GM12878 (cell line): ENCODE data around the gene IKZF5. TPM values are rescaled to one million over a fixed set of nuclear protein-coding genes. Genes with fewer than 3 reads are reported as not detected.

Experiments
- ASH2L ChIP-seq: fragments of 300-600, 200-600 bp; sonication (generic); IDR thresholded peaks from 2 replicates; pipeline ENCODE4 v1.6.1; 2017; ENCODE audit warnings: low read depth, mild to moderate bottlenecking, borderline replicate concordance
- ATF7 ChIP-seq: fragments of 450-650 bp; IDR thresholded peaks from 2 replicates; pipeline ENCODE4 v1.6.1; 2016; ENCODE audit warnings: low read depth, mild to moderate bottlenecking
- DPF2 ChIP-seq: fragments of 450-650 bp; IDR thresholded peaks from 2 replicates; pipeline ENCODE4 v1.6.1; 2017; ENCODE audit warnings: mild to moderate bottlenecking
- EP300 ChIP-seq, 2 experiments: fragments of 150-350 bp in 1 of 2; IDR thresholded peaks; 2 replicates each; pipeline ENCODE4 v1.6.1; 2011 to 2012; ENCODE audit warnings: low read depth in 2 of 2, low read length in 2 of 2, borderline replicate concordance in 1 of 2, improper control_type of control experiment in 1 of 2, inconsistent platforms in 1 of 2; ENCODE audit not compliant: control insufficient read depth in 1 of 2
- ETV6 ChIP-seq, 2 experiments: fragments of 450-650 bp in 1 of 2; IDR thresholded peaks in 1 of 2; conservative IDR thresholded peaks in 1 of 2; 2 replicates each; pipeline ENCODE4 v1.6.1; 2014; ENCODE audit warnings: antibody characterized with exemption in 1 of 2, borderline replicate concordance in 1 of 2, low read depth in 1 of 2, mild to moderate bottlenecking in 1 of 2, moderate library complexity in 1 of 2
- IKZF1 ChIP-seq: fragments of 450-650 bp; conservative IDR thresholded peaks from 2 replicates; pipeline ENCODE4 v1.6.1; 2017; ENCODE audit warnings: antibody characterized with exemption, mild to moderate bottlenecking
- KLF5 ChIP-seq: fragments of 450-650 bp; IDR thresholded peaks from 2 replicates; pipeline ENCODE4 v1.6.1; 2014; ENCODE audit warnings: mild to moderate bottlenecking; ENCODE audit not compliant: partially characterized antibody
- MXI1 ChIP-seq: fragments of 150-350 bp; IDR thresholded peaks from 2 replicates; pipeline ENCODE4 v1.6.1; 2011; ENCODE audit warnings: low read depth, mild to moderate bottlenecking, inconsistent platforms, low read length, improper control_type of control experiment
- RCOR1 ChIP-seq: conservative IDR thresholded peaks from 2 replicates; pipeline ENCODE4 v1.6.1; 2012; ENCODE audit warnings: low read depth, low read length, improper control_type of control experiment
- YBX1 ChIP-seq: fragments of 450-650 bp; IDR thresholded peaks from 2 replicates; pipeline ENCODE4 v1.6.1; 2016; ENCODE audit warnings: antibody characterized with exemption
- YY1 ChIP-seq: IDR thresholded peaks from 2 replicates; pipeline ENCODE4 v1.6.1; 2011; ENCODE audit warnings: low read depth, mild to moderate bottlenecking, low read length
- ZNF217 ChIP-seq: fragments of 450-650 bp; IDR thresholded peaks from 2 replicates; pipeline ENCODE4 v1.6.1; 2017; ENCODE audit warnings: antibody characterized with exemption, mild to moderate bottlenecking
- ZNF24 ChIP-seq: fragments of 450-650 bp; IDR thresholded peaks from 2 replicates; pipeline ENCODE4 v1.6.1; 2017; ENCODE audit warnings: antibody characterized with exemption, mild to moderate bottlenecking
- ZSCAN29 ChIP-seq: fragments of 450-650 bp; IDR thresholded peaks from 2 replicates; pipeline ENCODE4 v1.6.1; 2017; ENCODE audit warnings: mild to moderate bottlenecking, moderate library complexity
- ZZZ3 ChIP-seq: IDR thresholded peaks from 2 replicates; pipeline ENCODE4 v1.6.1; 2011; ENCODE audit warnings: low read depth; ENCODE audit not compliant: control insufficient read depth, insufficient read length
- polyA plus RNA-seq, 11 experiments: library from polyadenylated mRNA; depleted of rRNA in 4 of 11; unstranded in 6 of 11; stranded (reverse) in 5 of 11; fragments of >200 nt; fragmentation: Nextera tagmentation in 4 of 11; fragmentation: Illumina TruSeq in 1 of 11; extraction: Ambion mirVana in 4 of 11; extraction: Trizol in 1 of 11; gene quantifications; 1 replicate in 1 of 11; 2 replicates in 10 of 11; pipeline versions ENCODE4 v1.2.1 to v1.2.3, GENCODE V29; 2011 to 2016; ENCODE audit warnings: inconsistent platforms in 2 of 11, missing spikeins in 2 of 11, low read depth in 1 of 11
- total RNA-seq, 4 experiments: library from RNA; depleted of rRNA in 3 of 4; stranded (reverse); fragments of >200 nt in 3 of 4; fragmentation: Illumina TruSeq in 1 of 4; extraction: Trizol in 1 of 4; gene quantifications; 2 replicates each; pipeline versions ENCODE4 v1.2.1 to v1.2.3, GENCODE V29; 2013 to 2021
- TF ChIP-seq, protein P1 (sequence below): fragments of 450-650 bp; conservative IDR thresholded peaks from 2 replicates; pipeline ENCODE4 v1.6.1; 2017; ENCODE audit warnings: mild to moderate bottlenecking, moderate library complexity
- TF ChIP-seq, protein P2 (sequence below): fragments of 150-350 bp; IDR thresholded peaks from 2 replicates; pipeline ENCODE4 v1.6.1; 2014; ENCODE audit warnings: mild to moderate bottlenecking, low read depth, low read length
- TF ChIP-seq, protein P3 (sequence below): fragments of 450-650 bp; IDR thresholded peaks from 2 replicates; pipeline ENCODE4 v1.6.1; 2016; ENCODE audit warnings: mild to moderate bottlenecking
- TF ChIP-seq, protein P4 (sequence below): IDR thresholded peaks from 2 replicates; pipeline ENCODE4 v1.6.1; 2012; ENCODE audit warnings: low read depth, low read length, improper control_type of control experiment
- TF ChIP-seq, protein P5 (sequence below): IDR thresholded peaks from 2 replicates; pipeline ENCODE4 v1.6.1; 2012; ENCODE audit warnings: mild to moderate bottlenecking, low read depth, low read length

IKZF5 gene
- total and polyA plus RNA-seq, 10 of the 15 experiments (the other 5 are each of a cell fraction or from before 2014, with no cell fraction given) = 5.3 to 23.2 (median 11.8) TPM

- TF ChIP-seq RCOR1 = peak; percentile 97
- TF ChIP-seq, protein P1, sequence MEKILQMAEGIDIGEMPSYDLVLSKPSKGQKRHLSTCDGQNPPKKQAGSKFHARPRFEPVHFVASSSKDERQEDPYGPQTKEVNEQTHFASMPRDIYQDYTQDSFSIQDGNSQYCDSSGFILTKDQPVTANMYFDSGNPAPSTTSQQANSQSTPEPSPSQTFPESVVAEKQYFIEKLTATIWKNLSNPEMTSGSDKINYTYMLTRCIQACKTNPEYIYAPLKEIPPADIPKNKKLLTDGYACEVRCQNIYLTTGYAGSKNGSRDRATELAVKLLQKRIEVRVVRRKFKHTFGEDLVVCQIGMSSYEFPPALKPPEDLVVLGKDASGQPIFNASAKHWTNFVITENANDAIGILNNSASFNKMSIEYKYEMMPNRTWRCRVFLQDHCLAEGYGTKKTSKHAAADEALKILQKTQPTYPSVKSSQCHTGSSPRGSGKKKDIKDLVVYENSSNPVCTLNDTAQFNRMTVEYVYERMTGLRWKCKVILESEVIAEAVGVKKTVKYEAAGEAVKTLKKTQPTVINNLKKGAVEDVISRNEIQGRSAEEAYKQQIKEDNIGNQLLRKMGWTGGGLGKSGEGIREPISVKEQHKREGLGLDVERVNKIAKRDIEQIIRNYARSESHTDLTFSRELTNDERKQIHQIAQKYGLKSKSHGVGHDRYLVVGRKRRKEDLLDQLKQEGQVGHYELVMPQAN = peak; percentile 55
- TF ChIP-seq DPF2 = peak; percentile 61
- no peak for TF ChIP-seq ZNF24
- no peak for TF ChIP-seq ZNF217
- TF ChIP-seq, protein P2, sequence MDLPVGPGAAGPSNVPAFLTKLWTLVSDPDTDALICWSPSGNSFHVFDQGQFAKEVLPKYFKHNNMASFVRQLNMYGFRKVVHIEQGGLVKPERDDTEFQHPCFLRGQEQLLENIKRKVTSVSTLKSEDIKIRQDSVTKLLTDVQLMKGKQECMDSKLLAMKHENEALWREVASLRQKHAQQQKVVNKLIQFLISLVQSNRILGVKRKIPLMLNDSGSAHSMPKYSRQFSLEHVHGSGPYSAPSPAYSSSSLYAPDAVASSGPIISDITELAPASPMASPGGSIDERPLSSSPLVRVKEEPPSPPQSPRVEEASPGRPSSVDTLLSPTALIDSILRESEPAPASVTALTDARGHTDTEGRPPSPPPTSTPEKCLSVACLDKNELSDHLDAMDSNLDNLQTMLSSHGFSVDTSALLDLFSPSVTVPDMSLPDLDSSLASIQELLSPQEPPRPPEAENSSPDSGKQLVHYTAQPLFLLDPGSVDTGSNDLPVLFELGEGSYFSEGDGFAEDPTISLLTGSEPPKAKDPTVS = no peak
- no peak for TF ChIP-seq YBX1
- TF ChIP-seq, protein P3, sequence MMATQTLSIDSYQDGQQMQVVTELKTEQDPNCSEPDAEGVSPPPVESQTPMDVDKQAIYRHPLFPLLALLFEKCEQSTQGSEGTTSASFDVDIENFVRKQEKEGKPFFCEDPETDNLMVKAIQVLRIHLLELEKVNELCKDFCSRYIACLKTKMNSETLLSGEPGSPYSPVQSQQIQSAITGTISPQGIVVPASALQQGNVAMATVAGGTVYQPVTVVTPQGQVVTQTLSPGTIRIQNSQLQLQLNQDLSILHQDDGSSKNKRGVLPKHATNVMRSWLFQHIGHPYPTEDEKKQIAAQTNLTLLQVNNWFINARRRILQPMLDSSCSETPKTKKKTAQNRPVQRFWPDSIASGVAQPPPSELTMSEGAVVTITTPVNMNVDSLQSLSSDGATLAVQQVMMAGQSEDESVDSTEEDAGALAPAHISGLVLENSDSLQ = no peak
- TF ChIP-seq ASH2L = peak; percentile 92; the same call in 1 of the 2 replicates
- TF ChIP-seq MXI1 = peak; percentile 46
- TF ChIP-seq ZZZ3 = no peak
- no peak for TF ChIP-seq EP300 (IDR thresholded peaks at IDR 0.05; ENCODE audit: borderline replicate concordance in 1 of 2, control insufficient read depth in 1 of 2, low read depth in 2 of 2, low read length in 2 of 2)
- peak; percentile 98 for TF ChIP-seq YY1
- TF ChIP-seq KLF5 = no peak
- TF ChIP-seq, protein P4, sequence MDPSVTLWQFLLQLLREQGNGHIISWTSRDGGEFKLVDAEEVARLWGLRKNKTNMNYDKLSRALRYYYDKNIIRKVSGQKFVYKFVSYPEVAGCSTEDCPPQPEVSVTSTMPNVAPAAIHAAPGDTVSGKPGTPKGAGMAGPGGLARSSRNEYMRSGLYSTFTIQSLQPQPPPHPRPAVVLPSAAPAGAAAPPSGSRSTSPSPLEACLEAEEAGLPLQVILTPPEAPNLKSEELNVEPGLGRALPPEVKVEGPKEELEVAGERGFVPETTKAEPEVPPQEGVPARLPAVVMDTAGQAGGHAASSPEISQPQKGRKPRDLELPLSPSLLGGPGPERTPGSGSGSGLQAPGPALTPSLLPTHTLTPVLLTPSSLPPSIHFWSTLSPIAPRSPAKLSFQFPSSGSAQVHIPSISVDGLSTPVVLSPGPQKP = no peak
- TF ChIP-seq IKZF1 = peak; percentile 70; the same call in 1 of the 2 replicates
- TF ChIP-seq ATF7 = peak; percentile 45
- TF ChIP-seq ETV6 (conservative IDR thresholded peaks at IDR 0.05 in 1 of 2, IDR thresholded peaks at IDR 0.05 in 1 of 2; ENCODE audit: borderline replicate concordance in 1 of 2, low read depth in 1 of 2) = no peak
- TF ChIP-seq, protein P5, sequence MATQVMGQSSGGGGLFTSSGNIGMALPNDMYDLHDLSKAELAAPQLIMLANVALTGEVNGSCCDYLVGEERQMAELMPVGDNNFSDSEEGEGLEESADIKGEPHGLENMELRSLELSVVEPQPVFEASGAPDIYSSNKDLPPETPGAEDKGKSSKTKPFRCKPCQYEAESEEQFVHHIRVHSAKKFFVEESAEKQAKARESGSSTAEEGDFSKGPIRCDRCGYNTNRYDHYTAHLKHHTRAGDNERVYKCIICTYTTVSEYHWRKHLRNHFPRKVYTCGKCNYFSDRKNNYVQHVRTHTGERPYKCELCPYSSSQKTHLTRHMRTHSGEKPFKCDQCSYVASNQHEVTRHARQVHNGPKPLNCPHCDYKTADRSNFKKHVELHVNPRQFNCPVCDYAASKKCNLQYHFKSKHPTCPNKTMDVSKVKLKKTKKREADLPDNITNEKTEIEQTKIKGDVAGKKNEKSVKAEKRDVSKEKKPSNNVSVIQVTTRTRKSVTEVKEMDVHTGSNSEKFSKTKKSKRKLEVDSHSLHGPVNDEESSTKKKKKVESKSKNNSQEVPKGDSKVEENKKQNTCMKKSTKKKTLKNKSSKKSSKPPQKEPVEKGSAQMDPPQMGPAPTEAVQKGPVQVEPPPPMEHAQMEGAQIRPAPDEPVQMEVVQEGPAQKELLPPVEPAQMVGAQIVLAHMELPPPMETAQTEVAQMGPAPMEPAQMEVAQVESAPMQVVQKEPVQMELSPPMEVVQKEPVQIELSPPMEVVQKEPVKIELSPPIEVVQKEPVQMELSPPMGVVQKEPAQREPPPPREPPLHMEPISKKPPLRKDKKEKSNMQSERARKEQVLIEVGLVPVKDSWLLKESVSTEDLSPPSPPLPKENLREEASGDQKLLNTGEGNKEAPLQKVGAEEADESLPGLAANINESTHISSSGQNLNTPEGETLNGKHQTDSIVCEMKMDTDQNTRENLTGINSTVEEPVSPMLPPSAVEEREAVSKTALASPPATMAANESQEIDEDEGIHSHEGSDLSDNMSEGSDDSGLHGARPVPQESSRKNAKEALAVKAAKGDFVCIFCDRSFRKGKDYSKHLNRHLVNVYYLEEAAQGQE = no peak
- no peak for TF ChIP-seq ZSCAN29
Observed at GRCh38 chr10:123008355-123009104, at the start of gene IKZF5, which contains the start of gene ACADSB (continued).
